Epithelial cell of proximal tubule (primary cell): Measurements from ENCODE around the gene EFR3B. TPM values are rescaled to one million over a fixed set of nuclear protein-coding genes. Genes with fewer than 3 reads are reported as not detected.
"Not testable (repeated sequence)": the region's sequence is repeated elsewhere in the genome, so short reads cannot be mapped to it uniquely, and the experiment has no call there.

Source experiments
- DNase-seq: peaks from one replicate; pipeline ENCODE4 v3.0.0-alpha.2; 2011; ENCODE audit warnings: low read depth
- H3K4me3 ChIP-seq: 2 replicates; pipeline ENCODE4 v1.5.1; 2011; ENCODE audit warnings: low read depth, mild to moderate bottlenecking, low read length
- CTCF ChIP-seq: conservative IDR thresholded peaks from 2 replicates; pipeline ENCODE4 v1.5.1; 2012; ENCODE audit warnings: low read depth, mild to moderate bottlenecking, low read length
- total RNA-seq: library from RNA; depleted of rRNA; stranded (reverse); fragments of >200 nt; gene quantifications from 2 replicates; pipeline ENCODE4 v1.2.3, GENCODE V29; 2015

EFR3B gene
- total RNA-seq, 1 donor from 2014 or later: 2.6 TPM

GRCh38 chr2:25145803-25146202 is 103.9 kb downstream of the EFR3B start:
- no peak overlapping the region for H3K4me3 ChIP-seq
- no peak for DNase-seq
- no peak for TF ChIP-seq CTCF

- H3K4me3 ChIP-seq: no peak overlapping the region
- DNase-seq: no peak
Measured at GRCh38 chr2:25146896-25147295, 105.0 kb downstream of the EFR3B start.

GRCh38 chr2:25149646-25150045 is 107.8 kb downstream of the EFR3B start:
- TF ChIP-seq CTCF: no peak
- no peak overlapping the region for H3K4me3 ChIP-seq
- DNase-seq: no peak

More at GRCh38 chr2:25146896-25147295, 105.0 kb downstream of the EFR3B start:
- TF ChIP-seq CTCF: no peak

- H3K4me3 ChIP-seq, DNase-seq: not testable (repeated sequence)
Measured at GRCh38 chr2:25150993-25151392, 109.1 kb downstream of the EFR3B start.

GRCh38 chr2:25151718-25152117 is 109.8 kb downstream of the EFR3B start:
- TF ChIP-seq CTCF: no peak
- DNase-seq: no peak

GRCh38 chr2:25155401-25155800 is 113.5 kb downstream of the EFR3B start:
- H3K4me3 ChIP-seq: no peak overlapping the region
- no peak for DNase-seq
- TF ChIP-seq CTCF: no peak

More at GRCh38 chr2:25151718-25152117, 109.8 kb downstream of the EFR3B start:
- H3K4me3 ChIP-seq: no peak overlapping the region

GRCh38 chr2:25158096-25158852 is 116.4 kb downstream of the EFR3B start:
- no peak overlapping the region for H3K4me3 ChIP-seq
- TF ChIP-seq CTCF: no peak
- DNase-seq: no peak
